K562 (cell line): Measurements from ENCODE around the gene XPOT. TPM values are rescaled to one million over a fixed set of nuclear protein-coding genes. Genes with fewer than 3 reads are reported as not detected.
A peak's percentile ranks its signal among the peaks of the same experiment; 100 is the strongest.

Experiments
- CEBPB ChIP-seq: fragments of 450-650 bp; IDR thresholded peaks from 2 replicates; pipeline ENCODE4 v1.6.1; 2016; ENCODE audit warnings: missing genetic modification characterization, missing compliant biosample characterization
- CXXC5 ChIP-seq: fragments of 250-450 bp; sonication (Bioruptor Pico); IDR thresholded peaks from 2 replicates; pipeline ENCODE4 v1.8.0; 2022; ENCODE audit warnings: inconsistent platforms, mild to moderate bottlenecking, moderate library complexity
- EGR1 ChIP-seq: fragments of 450-650 bp; conservative IDR thresholded peaks from 2 replicates; pipeline ENCODE4 v1.6.1; 2017; ENCODE audit warnings: mild to moderate bottlenecking
- FIP1L1 ChIP-seq: fragments of 200-400 bp; formaldehyde crosslinking; IDR thresholded peaks from 2 replicates; pipeline ENCODE4 v1.6.1; 2018; ENCODE audit warnings: mild to moderate bottlenecking, low read depth, low read length; ENCODE audit not compliant: poor library complexity, severe bottlenecking
- GTF2F1 ChIP-seq: IDR thresholded peaks from 2 replicates; pipeline ENCODE4 v1.6.1; 2011; ENCODE audit warnings: low read depth, low read length, improper control_type of control experiment
- HDAC6 ChIP-seq: IDR thresholded peaks from 2 replicates; pipeline ENCODE4 v1.6.1; 2012; ENCODE audit warnings: low read depth, mild to moderate bottlenecking, control low read depth, inconsistent platforms, low read length, moderate library complexity
- HEY1 ChIP-seq: fragments of 250-450 bp; sonication (Bioruptor Pico); IDR thresholded peaks from 2 replicates; pipeline ENCODE4 v1.5.0; 2020; ENCODE audit warnings: mild to moderate bottlenecking, moderate library complexity, borderline replicate concordance
- HNRNPLL ChIP-seq: fragments of 200-400 bp; formaldehyde crosslinking; IDR thresholded peaks from 2 replicates; pipeline ENCODE4 v1.6.1; 2017; ENCODE audit warnings: low read length, low read depth, mild to moderate bottlenecking; ENCODE audit not compliant: poor library complexity, severe bottlenecking
- JUND ChIP-seq, 2 experiments: IDR thresholded peaks; 2 replicates in 1 of 2; 3 replicates in 1 of 2; pipeline ENCODE4 v1.6.1; 2011; ENCODE audit warnings: borderline replicate concordance in 2 of 2, low read depth in 2 of 2, low read length in 2 of 2, improper control_type of control experiment in 1 of 2, missing biosample characterization in 1 of 2, missing genetic modification characterization in 1 of 2, missing genetic modification reagents in 1 of 2
- L3MBTL2 ChIP-seq: fragments of 450-650 bp; IDR thresholded peaks from 2 replicates; pipeline ENCODE4 v1.6.1; 2016; ENCODE audit warnings: mild to moderate bottlenecking, moderate library complexity
- MED1 ChIP-seq: sonication (generic); formaldehyde crosslinking; IDR thresholded peaks from 2 replicates; pipeline ENCODE4 v1.8.1; 2023; ENCODE audit warnings: missing genetic modification reagents, borderline replicate concordance
- MTA2 ChIP-seq: fragments of 450-650 bp; IDR thresholded peaks from 2 replicates; pipeline ENCODE4 v1.6.1; 2016; ENCODE audit warnings: low read depth
- POLR2B ChIP-seq: fragments of 450-650 bp; IDR thresholded peaks from 2 replicates; pipeline ENCODE4 v1.6.1; 2018; ENCODE audit warnings: low read depth; ENCODE audit not compliant: partially characterized antibody
- TRIM28 ChIP-seq: fragments of 450-650 bp; IDR thresholded peaks from 2 replicates; pipeline ENCODE4 v1.6.1; 2017
- ZNF431 ChIP-seq: sonication (generic); formaldehyde crosslinking; IDR thresholded peaks from 2 replicates; pipeline ENCODE4 v1.8.0; 2022; ENCODE audit warnings: mild to moderate bottlenecking, missing genetic modification reagents
- ZNF583 ChIP-seq: fragments of 250-450 bp; sonication (Bioruptor Pico); IDR thresholded peaks from 2 replicates; pipeline ENCODE4 v1.4.0; 2020
- ZNF668 ChIP-seq: fragments of 250-450 bp; sonication (Bioruptor Pico); IDR thresholded peaks from 2 replicates; pipeline ENCODE4 v1.8.0; 2022; ENCODE audit warnings: mild to moderate bottlenecking, inconsistent platforms
- polyA plus RNA-seq, 8 experiments: library from polyadenylated mRNA; depleted of rRNA in 4 of 8; stranded (reverse) in 5 of 8; unstranded in 3 of 8; fragments of >200 nt; fragmentation: Nextera tagmentation in 2 of 8; fragmentation: Illumina TruSeq in 1 of 8; extraction: Ambion mirVana in 2 of 8; extraction: Trizol in 1 of 8; gene quantifications; 2 replicates each; pipeline versions ENCODE4 v1.2.1 to v1.2.3, GENCODE V29; 2011 to 2014; ENCODE audit warnings: inconsistent platforms in 1 of 8, missing spikeins in 1 of 8
- total RNA-seq, 7 experiments: library from RNA; depleted of rRNA in 6 of 7; stranded (reverse); fragments of >200 nt in 6 of 7; fragmentation: Illumina TruSeq in 2 of 7; extraction: Trizol in 2 of 7; gene quantifications; 2 replicates each; pipeline versions ENCODE4 v1.2.1 to v1.2.3, GENCODE V29; 2011 to 2021; ENCODE audit warnings: low replicate concordance in 1 of 7
- TF ChIP-seq, protein P1 (sequence below): fragments of 450-650 bp; formaldehyde crosslinking; IDR thresholded peaks from 2 replicates; pipeline ENCODE4 v1.4.0; 2020; ENCODE audit warnings: mild to moderate bottlenecking, moderate library complexity
- TF ChIP-seq, protein P2 (sequence below): fragments of 250-450 bp; sonication (Bioruptor Pico); IDR thresholded peaks from 2 replicates; pipeline ENCODE4 v1.6.1; 2021; ENCODE audit warnings: mild to moderate bottlenecking
- TF ChIP-seq, protein P3 (sequence below): fragments of 450-650 bp; formaldehyde crosslinking; conservative IDR thresholded peaks from 2 replicates; pipeline ENCODE4 v1.4.0; 2022; ENCODE audit warnings: mild to moderate bottlenecking, missing genetic modification characterization

The XPOT gene
- total and polyA plus RNA-seq, 9 of the 15 experiments (the other 6 are each of a cell fraction or from before 2014, with no cell fraction given), result 26.2 to 192 (median 102) TPM

DNA sequence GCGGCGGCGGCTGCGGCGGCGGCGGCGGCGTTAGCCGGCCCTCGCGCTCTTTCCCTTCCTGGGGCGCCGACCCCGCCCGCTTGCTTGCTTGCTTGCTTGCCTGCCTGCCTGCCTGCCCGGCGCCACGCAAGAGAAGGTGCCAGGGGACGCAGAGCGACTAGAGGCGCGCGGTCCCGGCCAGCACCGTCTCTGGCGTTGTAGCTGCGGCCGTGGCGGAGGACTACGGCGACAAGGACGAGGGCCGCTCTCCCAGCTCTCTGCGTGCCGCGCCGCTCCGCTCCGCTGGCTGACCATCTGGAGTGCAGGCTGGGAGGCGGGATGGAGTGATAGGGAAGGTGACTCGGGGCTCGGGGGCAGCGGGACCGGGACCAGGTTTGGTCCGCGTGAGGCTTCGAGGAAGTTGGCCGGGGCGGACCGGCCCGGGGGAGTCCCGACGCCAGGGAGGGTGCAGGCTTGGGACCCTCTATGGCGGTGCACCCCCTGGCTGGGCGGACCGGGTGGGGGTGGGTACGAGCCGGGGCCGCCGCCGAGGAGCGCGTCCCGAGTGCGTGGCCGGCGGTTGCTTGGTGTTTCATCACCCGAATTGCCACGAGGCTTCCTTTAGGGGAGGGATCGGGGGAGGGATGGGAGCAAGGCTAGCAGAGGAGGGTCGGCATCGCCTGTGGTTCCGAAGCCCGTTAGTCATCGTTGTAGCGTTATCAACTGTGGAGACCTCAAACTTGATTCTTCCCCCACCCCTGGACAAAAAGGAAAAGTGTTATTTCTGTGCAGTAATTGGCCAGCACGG is 471 bp downstream of the XPOT start (continued):
- TF ChIP-seq, protein P1, sequence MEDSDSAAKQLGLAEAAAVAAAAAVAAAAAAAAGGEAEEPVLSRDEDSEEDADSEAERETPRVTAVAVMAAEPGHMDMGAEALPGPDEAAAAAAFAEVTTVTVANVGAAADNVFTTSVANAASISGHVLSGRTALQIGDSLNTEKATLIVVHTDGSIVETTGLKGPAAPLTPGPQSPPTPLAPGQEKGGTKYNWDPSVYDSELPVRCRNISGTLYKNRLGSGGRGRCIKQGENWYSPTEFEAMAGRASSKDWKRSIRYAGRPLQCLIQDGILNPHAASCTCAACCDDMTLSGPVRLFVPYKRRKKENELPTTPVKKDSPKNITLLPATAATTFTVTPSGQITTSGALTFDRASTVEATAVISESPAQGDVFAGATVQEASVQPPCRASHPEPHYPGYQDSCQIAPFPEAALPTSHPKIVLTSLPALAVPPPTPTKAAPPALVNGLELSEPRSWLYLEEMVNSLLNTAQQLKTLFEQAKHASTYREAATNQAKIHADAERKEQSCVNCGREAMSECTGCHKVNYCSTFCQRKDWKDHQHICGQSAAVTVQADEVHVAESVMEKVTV (CRISPR knock-in tag), result peak; percentile 53; the same call in 1 of the 2 replicates
- TF ChIP-seq ZNF668, result no peak
- no peak for TF ChIP-seq TRIM28
- TF ChIP-seq, protein P2, sequence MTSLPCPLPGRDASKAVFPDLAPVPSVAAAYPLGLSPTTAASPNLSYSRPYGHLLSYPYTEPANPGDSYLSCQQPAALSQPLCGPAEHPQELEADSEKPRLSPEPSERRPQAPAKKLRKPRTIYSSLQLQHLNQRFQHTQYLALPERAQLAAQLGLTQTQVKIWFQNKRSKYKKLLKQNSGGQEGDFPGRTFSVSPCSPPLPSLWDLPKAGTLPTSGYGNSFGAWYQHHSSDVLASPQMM (CRISPR knock-in tag), result no peak
- TF ChIP-seq MED1 (CRISPR knock-in tag), result no peak
- TF ChIP-seq, protein P3, sequence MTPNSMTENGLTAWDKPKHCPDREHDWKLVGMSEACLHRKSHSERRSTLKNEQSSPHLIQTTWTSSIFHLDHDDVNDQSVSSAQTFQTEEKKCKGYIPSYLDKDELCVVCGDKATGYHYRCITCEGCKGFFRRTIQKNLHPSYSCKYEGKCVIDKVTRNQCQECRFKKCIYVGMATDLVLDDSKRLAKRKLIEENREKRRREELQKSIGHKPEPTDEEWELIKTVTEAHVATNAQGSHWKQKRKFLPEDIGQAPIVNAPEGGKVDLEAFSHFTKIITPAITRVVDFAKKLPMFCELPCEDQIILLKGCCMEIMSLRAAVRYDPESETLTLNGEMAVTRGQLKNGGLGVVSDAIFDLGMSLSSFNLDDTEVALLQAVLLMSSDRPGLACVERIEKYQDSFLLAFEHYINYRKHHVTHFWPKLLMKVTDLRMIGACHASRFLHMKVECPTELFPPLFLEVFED (CRISPR knock-in tag), result 0 out of 2 replicates have a peak, but pooled peaks have one; percentile 2
- no peak for TF ChIP-seq ZNF583
- TF ChIP-seq FIP1L1, result peak; percentile 91
- peak; percentile 94 for TF ChIP-seq HNRNPLL
- no peak for TF ChIP-seq HDAC6
- TF ChIP-seq POLR2B, result peak; percentile 68
- TF ChIP-seq CXXC5, result peak; percentile 97
- TF ChIP-seq JUND (IDR thresholded peaks at IDR 0.05; ENCODE audit: borderline replicate concordance, low read depth, low read length), result peak; percentile 90
- TF ChIP-seq JUND (tag; IDR thresholded peaks at IDR 0.05; ENCODE audit: borderline replicate concordance, low read depth, low read length), result peak; percentile 80; the same call in 2 of the 3 replicates
- TF ChIP-seq ZNF431 (CRISPR knock-in tag), result no peak; the same call in 1 of the 2 replicates
- TF ChIP-seq EGR1, result no peak
- TF ChIP-seq HEY1 (CRISPR knock-in tag), result no peak
- TF ChIP-seq GTF2F1, result 0 out of 2 replicates have a peak, but pooled peaks have one; percentile 26
- peak; percentile 94 for TF ChIP-seq CEBPB (tag)
- TF ChIP-seq MTA2, result no peak
- TF ChIP-seq L3MBTL2, result peak; percentile 66
